ENCODE data around the gene MED27.

The MED27 gene

GRCh38 chr9:131994364-131995125, 85.1 kb downstream of the MED27 start:
- DNase-seq: no peak

DNA sequence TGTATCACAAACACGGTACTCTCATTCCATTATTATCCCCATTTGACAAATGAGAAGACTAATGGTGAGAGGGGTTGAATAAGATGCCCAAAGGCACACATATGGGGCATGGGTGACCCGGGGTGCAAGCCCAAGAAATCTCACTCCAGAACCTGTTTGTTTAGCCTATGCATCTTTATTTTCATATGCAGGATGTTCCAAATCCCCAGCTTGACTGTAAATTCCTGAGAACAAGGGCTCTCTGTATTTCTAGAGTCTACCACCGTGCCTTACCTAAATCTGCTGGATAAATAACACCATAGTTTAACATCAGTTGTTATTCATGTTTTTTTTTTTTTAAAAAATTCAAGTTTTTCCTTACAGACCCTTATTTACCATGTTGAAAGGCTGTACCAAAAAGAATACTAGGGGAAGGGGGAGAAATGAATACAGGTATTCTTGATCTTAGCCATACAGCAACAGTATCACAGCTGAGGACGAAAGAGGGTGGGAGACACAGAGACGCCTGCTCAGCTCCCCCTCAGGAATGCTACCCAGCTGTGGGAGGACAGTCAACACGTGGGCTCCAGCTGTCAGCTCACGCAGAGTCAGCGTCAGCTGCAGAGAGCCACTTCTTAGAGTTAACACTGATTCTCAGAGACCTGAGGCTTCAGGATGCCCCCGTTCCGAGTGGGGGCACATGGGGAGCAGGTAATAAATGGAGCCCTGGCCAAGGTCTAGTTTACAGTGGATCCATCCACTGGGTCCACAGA, 86.6 kb downstream of the MED27 start:
- no peak for DNase-seq

GRCh38 chr9:131987232-131987631, 92.4 kb downstream of the MED27 start:
- DNase-seq: no peak

GRCh38 chr9:131986576-131986975, 93.1 kb downstream of the MED27 start:
- DNase-seq: no peak

DNA sequence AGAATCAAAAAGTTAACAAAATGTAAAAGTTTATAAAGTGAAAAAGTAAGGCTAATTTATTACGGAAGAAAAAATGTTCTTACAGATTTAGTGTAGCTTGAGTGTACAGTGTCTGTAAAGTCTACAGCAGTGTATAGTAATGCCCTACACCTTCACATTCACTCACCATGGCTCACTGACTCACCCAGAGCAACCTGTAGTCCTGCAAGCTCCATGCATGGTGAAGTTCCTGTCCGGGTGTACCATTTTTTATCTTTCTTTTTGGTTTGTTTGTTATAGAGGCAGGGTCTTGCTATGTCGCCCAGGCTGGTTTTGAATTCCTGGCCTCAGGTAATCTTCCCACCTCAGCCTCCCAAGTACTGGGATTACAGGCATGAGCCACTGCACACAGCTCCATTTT, 93.6 kb downstream of the MED27 start:
- DNase-seq: no peak

- no peak for DNase-seq
These were observed 95.1 kb downstream of the MED27 start for GRCh38 chr9:131984564-131984963.

DNA sequence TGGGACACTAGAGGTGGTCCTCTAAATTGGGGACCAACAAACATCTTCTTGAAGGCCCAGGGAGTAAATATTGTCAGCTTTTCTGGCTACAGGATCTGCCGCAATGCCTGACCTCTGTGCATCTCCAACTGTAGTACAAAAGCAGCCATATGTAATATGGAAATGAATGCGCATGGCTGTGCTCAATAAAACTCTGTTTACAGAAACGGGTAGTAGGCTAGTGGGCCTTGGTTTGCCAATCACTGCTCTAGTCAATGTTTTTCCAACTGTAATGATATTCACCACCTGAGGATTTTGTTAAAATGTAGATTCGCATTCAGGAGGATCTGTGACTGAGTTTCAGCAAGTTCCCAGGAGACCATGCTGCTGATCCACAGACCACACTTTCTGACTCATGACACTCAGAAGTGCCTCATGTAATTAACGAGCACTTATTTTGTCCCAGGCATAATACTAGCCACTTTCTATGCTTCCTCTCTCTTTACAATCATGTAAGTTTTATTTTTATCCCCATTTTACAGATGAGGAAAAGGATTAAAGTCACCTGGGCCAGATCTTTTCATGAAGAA, 96.9 kb downstream of the MED27 start:
- DNase-seq: no peak

DNA sequence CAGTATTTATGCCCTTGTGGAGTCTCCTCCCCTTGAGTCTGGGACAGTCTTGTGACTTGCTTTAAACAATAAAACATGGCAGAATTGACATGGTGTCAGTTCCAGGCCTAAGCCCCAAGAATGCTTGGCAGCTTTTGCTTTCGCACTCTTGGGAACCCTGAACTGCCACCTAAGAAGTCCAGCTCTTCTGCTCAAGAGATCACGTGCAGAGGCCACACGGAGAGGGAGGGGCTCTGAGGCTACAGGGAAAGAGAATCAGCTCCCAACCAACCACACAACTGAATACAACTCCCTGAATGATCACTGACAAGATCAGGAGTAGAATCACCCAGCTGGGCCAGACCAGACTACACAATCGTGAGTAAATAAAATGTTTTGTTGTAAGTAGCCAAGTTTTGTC, 97.6 kb downstream of the MED27 start:
- DNase-seq: no peak

DNA sequence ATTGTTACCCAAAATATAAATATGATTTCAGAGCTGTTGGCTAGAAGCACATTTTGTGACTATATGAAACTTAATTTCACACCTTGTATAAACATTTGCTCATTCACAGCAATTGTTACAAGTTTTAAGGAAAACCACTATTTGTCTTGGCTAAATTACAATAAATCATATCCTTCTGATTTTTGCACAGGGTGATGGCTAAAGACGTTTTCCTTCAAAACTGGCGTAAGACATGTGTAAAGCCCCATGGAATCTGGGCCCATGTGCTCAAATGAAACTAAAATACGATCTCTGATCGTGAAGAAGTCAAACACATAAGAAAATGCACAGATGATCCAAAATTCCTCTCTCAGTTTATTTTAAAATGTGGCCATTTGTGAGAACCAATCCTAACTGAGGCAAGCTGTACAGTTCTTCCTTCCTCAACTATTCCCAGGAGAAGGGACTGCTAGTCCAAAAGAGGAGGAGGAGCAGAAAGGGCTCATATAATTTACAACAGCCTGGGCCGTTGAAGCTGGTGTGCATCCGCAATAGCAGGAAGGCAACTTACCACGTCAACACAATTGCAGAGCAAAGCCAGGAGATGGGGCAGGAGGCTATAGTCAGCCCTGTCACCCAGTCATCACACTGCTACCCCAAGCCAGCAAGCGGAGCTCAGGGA, 98.4 kb downstream of the MED27 start:
- DNase-seq: no peak

GRCh38 chr9:131980267-131981016, 99.2 kb downstream of the MED27 start:
- DNase-seq: no peak

- DNase-seq: no peak
These were observed 102.4 kb downstream of the MED27 start for GRCh38 chr9:131977109-131977838.

DNA sequence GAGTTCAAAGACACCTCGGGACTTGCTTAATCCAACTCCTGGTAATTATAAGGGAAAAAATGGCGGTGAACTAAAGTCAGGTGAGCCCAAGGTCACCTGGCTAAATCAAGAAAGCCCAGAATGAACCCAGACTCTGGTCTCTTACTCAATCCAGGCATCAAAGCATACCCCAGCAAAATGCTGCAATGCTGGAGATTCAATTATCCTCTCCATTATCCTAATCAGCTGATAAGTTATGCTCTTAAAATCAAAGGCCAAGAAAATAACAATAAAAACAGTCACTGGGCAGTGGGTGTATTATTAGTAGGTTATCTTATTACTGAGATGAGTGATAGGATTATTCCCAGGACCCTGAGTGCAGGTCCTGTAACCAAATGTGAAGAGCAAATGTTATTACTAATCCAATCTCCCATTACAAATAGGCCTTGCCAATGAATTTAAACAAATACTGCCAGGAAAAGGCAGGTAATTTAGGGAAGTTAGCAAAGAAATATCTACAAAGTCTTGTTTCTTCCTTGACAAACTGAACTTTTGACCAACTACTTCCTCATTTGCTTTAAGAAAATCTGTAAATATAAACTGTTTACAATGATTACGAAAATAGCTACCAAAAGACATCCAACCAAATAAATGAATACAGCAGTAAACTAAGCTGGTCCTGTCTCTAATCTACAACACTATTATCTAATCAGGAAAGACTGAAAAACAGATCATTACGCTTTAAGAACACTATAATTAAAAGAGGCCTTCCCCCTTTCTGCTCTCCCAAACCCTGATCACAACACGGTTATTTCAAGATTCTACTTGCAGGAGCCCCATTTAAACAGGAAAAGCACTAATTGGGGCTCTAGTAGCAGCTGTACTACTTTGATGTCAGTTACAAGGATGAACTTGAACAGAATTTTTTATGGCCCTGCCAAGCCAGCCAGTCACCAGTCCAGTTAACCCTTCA, 103.2 kb downstream of the MED27 start:
- DNase-seq: no peak

- no peak for DNase-seq
These were observed 106.8 kb downstream of the MED27 start for GRCh38 chr9:131972889-131973288.

GRCh38 chr9:131971482-131972074, 108.1 kb downstream of the MED27 start:
- no peak for DNase-seq

DNA sequence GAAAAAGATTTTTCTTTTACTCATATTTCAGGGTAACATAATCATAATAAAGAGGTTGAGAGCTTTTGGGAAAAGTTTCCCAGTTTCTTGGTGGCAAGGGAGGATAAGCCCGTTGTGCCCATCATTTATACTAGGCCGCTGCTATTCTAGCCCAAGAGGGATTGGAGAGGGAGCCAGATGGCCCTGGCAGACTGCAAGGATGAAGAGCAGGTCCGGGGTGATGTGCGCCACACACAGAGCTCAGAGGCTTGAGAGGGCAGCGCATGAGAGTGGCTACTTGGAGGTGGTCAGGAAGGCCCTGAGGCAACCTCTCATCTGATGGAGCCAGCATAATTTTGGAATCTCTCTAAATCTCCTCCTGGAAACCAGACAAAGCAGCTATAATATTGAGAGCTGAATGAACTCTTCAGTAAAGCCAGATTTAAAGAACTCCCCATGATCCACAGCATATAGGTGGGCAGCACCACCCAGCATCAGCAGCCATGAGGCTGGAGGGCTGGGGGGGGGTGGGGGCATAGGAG, 110.1 kb downstream of the MED27 start:
- DNase-seq: no peak

GRCh38 chr9:131968632-131969031, 111.0 kb downstream of the MED27 start:
- no peak for DNase-seq

GRCh38 chr9:131965841-131966240, 113.8 kb downstream of the MED27 start:
- DNase-seq: no peak

GRCh38 chr9:131965103-131965502, 114.6 kb downstream of the MED27 start:
- no peak for DNase-seq

GRCh38 chr9:131963072-131964030, 116.3 kb downstream of the MED27 start:
- no peak for DNase-seq
